GM12892 (cell line): ENCODE measurements around the gene ABLIM1.

Experiments
- POLR2A ChIP-seq: IDR thresholded peaks from 2 replicates; pipeline ENCODE4 v1.6.1; 2011; ENCODE audit warnings: low read depth, low read length, control low read depth
- POLR2AphosphoS5 ChIP-seq: IDR thresholded peaks from 2 replicates; pipeline ENCODE4 v1.6.1; 2011; ENCODE audit warnings: low read depth, low read length, control low read depth
- TAF1 ChIP-seq: IDR thresholded peaks from 2 replicates; pipeline ENCODE4 v1.6.1; 2011; ENCODE audit warnings: low read depth, mild to moderate bottlenecking, control low read depth, low read length, borderline replicate concordance

DNA sequence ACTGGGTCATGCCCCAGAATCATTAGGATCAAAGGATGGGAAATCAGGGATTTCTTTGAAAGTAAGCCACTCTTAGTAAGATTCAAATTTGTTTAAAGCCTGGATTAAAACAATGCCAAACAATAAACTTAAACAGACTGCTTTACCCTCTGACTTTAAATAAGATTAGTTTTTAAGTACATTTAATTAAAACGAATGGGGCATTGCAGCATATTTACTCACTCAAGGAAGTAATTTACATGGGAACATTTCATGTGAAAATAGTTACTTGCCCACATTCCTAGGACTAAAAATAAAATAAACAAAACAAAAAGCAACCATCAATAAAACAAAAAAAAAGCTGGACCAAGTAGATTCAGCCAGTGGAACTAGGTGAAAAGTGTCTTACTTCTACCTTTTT is 7.8 kb downstream of the ABLIM1 start:
- no peak for TF ChIP-seq TAF1
- TF ChIP-seq POLR2A = no peak
- TF ChIP-seq POLR2AphosphoS5 = no peak
